Gastrocnemius medialis (tissue), 4 donors: Measurements from ENCODE around the gene CCL4. TPM values are rescaled to one million over a fixed set of nuclear protein-coding genes. Genes with fewer than 3 reads are reported as not detected.

Experiments
- ATAC-seq, 2 donors: fragments of 150-250 bp; one replicate each; pipeline ENCODE4 v1.9.1; 2016
- DNase-seq, 2 donors: peaks; one replicate each; pipeline ENCODE4 v3.0.0-alpha.2; 2019
- H3K27ac ChIP-seq, 4 donors: fragments of 200-600 bp; sonication (generic); 1 replicate in 1 of 4; 2 replicates in 3 of 4; pipeline ENCODE4 v1.5.1; 2016 to 2018; ENCODE audit warnings: mild to moderate bottlenecking in 2 of 4, moderate library complexity in 1 of 4
- H3K27me3 ChIP-seq, 3 donors: fragments of 200-600 bp; sonication (generic) in 2 of 3; 1 replicate in 1 of 3; 2 replicates in 2 of 3; pipeline versions ENCODE4 v1.5.1 to v1.6.0; 2016 to 2019; ENCODE audit warnings: mild to moderate bottlenecking in 1 of 3, moderate library complexity in 1 of 3
- H3K36me3 ChIP-seq, 2 donors: fragments of 200-600 bp; sonication (generic) in 1 of 2; one replicate each; pipeline ENCODE4 v1.5.1; 2017 to 2018
- H3K4me1 ChIP-seq, 2 donors: fragments of 200-600 bp; sonication (generic) in 1 of 2; one replicate each; pipeline ENCODE4 v1.5.1; 2016 to 2017; ENCODE audit warnings: mild to moderate bottlenecking in 2 of 2
- H3K4me3 ChIP-seq, 4 donors: fragments of 200-600 bp; sonication (generic) in 3 of 4; 1 replicate in 1 of 4; 2 replicates in 3 of 4; pipeline ENCODE4 v1.5.1; 2016 to 2019; ENCODE audit warnings: mild to moderate bottlenecking in 2 of 4
- H3K9me3 ChIP-seq, 3 donors: fragments of 200-600 bp; sonication (generic) in 2 of 3; 1 replicate in 1 of 3; 2 replicates in 2 of 3; pipeline ENCODE4 v1.5.1; 2016 to 2019
- CTCF ChIP-seq, 5 experiments: fragments of 450-650 bp in 3 of 5; fragments of 200-600 bp in 2 of 5; sonication (generic) in 2 of 5; IDR thresholded peaks in 4 of 5; conservative IDR thresholded peaks in 1 of 5; 1 replicate in 4 of 5; 2 replicates in 1 of 5; pipeline ENCODE4 v1.5.1; 2016 to 2019; ENCODE audit warnings: antibody characterized with exemption in 5 of 5, mild to moderate bottlenecking in 3 of 5, moderate library complexity in 3 of 5
- POLR2A ChIP-seq, 2 donors: fragments of 450-650 bp; IDR thresholded peaks; one replicate each; pipeline ENCODE4 v1.6.1; 2017; ENCODE audit warnings: antibody characterized with exemption in 2 of 2, mild to moderate bottlenecking in 2 of 2, moderate library complexity in 2 of 2
- in situ Hi-C, 4 donors: fragments of 200-750 bp; cut with MboI; loops; one replicate each; pipeline versions ENCODE4 v1.15.0 to v1.8.0; 2017; ENCODE audit warnings: low sequenced_read_pairs in 4 of 4
- intact Hi-C: fragments of 100-400 bp; cut with DNase I; formaldehyde crosslinking; loops from one replicate; pipeline ENCODE4 v1.15.1; 2023; ENCODE audit warnings: low total_unique reads
- total RNA-seq, 4 donors: library from RNA; depleted of rRNA; stranded (reverse); fragments of >200 nt; gene quantifications; one replicate each; pipeline versions ENCODE4 v1.1.0 to v1.2.3, GENCODE V29; 2016

Gene CCL4
- total RNA-seq, 4 donors from 2014 or later = 0.42 to 0.49 TPM; not detected in 2

GRCh38 chr17:36060816-36061215 is 42.8 kb upstream of the CCL4 start:
- TF ChIP-seq POLR2A (IDR thresholded peaks at IDR 0.05) = no peak
- TF ChIP-seq CTCF (IDR thresholded peaks at IDR 0.05 in 4 of 5, conservative IDR thresholded peaks at IDR 0.05 in 1 of 5) = no peak
- H3K27ac ChIP-seq = no peak overlapping the region
- intact Hi-C loops = no loop called here
- DNase-seq (no peak), ATAC-seq (no peak)
- no peaks in the 10 kb centered on the region for H3K4me1 ChIP-seq
- no peaks in the 10 kb centered on the region for H3K36me3 ChIP-seq
- no peak overlapping the region for H3K4me3 ChIP-seq
- no peaks in the 10 kb centered on the region for H3K27me3 ChIP-seq
- in situ Hi-C loops = no loop called here
- H3K9me3 ChIP-seq = no peaks in the 10 kb centered on the region

GRCh38 chr17:36063786-36064541 is 39.7 kb upstream of the CCL4 start, which contains the start of gene CCL18:
Gene CCL18, plus strand, starts transcription at chr17:36064272. Its CDS starts 71 bp downstream, at chr17:36064343.
- Histone ChIP-seq H3K27me3 (no peaks in the 10 kb centered on the region), H3K36me3 (no peaks in the 10 kb centered on the region), H3K4me3 (no peak within 1 kb of the TSS), H3K9me3 (no peaks in the 10 kb centered on the region), H3K27ac (no peak within 1 kb of the TSS), H3K4me1 (no peaks in the 10 kb centered on the region)
- intact Hi-C loops = no loop called here
- DNase-seq (no peak), ATAC-seq (no peak)
- in situ Hi-C loops = no loop called here
- TF ChIP-seq CTCF (IDR thresholded peaks at IDR 0.05 in 4 of 5, conservative IDR thresholded peaks at IDR 0.05 in 1 of 5) (no peak), POLR2A (IDR thresholded peaks at IDR 0.05) (no peak)

GRCh38 chr17:36066365-36066985 is 37.2 kb upstream of the CCL4 start:
- Histone ChIP-seq H3K4me3 (no peak overlapping the region), H3K27me3 (no peaks in the 10 kb centered on the region), H3K9me3 (no peaks in the 10 kb centered on the region), H3K4me1 (no peaks in the 10 kb centered on the region), H3K36me3 (no peaks in the 10 kb centered on the region), H3K27ac (no peak overlapping the region)
- peak in 1 of 2 donors; percentile 8 for ATAC-seq
- intact Hi-C loops = no loop called here
- in situ Hi-C loops = no loop called here
- DNase-seq = no peak
- TF ChIP-seq POLR2A (IDR thresholded peaks at IDR 0.05) (no peak), CTCF (IDR thresholded peaks at IDR 0.05 in 4 of 5, conservative IDR thresholded peaks at IDR 0.05 in 1 of 5) (no peak)

GRCh38 chr17:36068524-36068923 is 35.1 kb upstream of the CCL4 start:
- Histone ChIP-seq H3K27ac (no peak overlapping the region), H3K4me3 (no peak overlapping the region), H3K27me3 (no peaks in the 10 kb centered on the region), H3K4me1 (no peaks in the 10 kb centered on the region), H3K9me3 (no peaks in the 10 kb centered on the region), H3K36me3 (no peaks in the 10 kb centered on the region)
- ATAC-seq (no peak), DNase-seq (no peak)
- TF ChIP-seq POLR2A (IDR thresholded peaks at IDR 0.05) = no peak
- TF ChIP-seq CTCF (IDR thresholded peaks at IDR 0.05 in 4 of 5, conservative IDR thresholded peaks at IDR 0.05 in 1 of 5) = no peak
- in situ Hi-C loops = no loop called here
- intact Hi-C loops = no loop called here
